Esophagus muscularis mucosa (tissue), 4 donors: Measurements from ENCODE around the gene CACHD1.

Experiments
- EP300 ChIP-seq: sonication (generic); formaldehyde crosslinking; IDR thresholded peaks from one replicate; pipeline ENCODE4 v1.6.1; 2017; ENCODE audit warnings: antibody characterized with exemption
- POLR2A ChIP-seq: fragments of 450-650 bp; IDR thresholded peaks from one replicate; pipeline ENCODE4 v1.6.1; 2017; ENCODE audit warnings: antibody characterized with exemption, moderate library complexity, mild to moderate bottlenecking, low read depth
- TF ChIP-seq, protein P1 (sequence below), 3 experiments: fragments of 200-600 bp in 2 of 3; fragments of 450-650 bp in 1 of 3; sonication (generic) in 2 of 3; IDR thresholded peaks; one replicate each; pipeline ENCODE4 v1.5.1; 2017 to 2019; ENCODE audit warnings: antibody characterized with exemption in 3 of 3, mild to moderate bottlenecking in 2 of 3, moderate library complexity in 1 of 3

DNA sequence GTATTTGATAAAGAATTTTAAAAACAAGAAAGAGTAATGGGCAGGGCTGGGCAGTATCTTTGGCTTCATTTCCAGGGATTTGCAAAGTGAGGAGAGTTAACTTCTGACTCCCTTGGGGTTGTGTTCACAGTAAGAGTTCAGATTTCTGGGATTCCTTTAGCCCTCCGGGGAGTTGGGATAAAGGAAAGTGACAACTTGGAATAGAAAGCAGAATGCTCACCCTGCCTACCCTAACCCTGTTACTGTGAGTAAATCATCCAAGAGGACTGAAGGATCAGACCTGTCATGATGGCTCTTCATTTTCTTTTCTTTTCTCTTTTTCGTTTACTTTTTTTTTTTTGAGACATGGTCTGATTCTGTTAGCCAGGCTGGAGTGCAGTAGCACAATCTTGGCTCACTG is 76.1 kb downstream of the CACHD1 start:
- no peak for TF ChIP-seq POLR2A
- TF ChIP-seq, protein P1, sequence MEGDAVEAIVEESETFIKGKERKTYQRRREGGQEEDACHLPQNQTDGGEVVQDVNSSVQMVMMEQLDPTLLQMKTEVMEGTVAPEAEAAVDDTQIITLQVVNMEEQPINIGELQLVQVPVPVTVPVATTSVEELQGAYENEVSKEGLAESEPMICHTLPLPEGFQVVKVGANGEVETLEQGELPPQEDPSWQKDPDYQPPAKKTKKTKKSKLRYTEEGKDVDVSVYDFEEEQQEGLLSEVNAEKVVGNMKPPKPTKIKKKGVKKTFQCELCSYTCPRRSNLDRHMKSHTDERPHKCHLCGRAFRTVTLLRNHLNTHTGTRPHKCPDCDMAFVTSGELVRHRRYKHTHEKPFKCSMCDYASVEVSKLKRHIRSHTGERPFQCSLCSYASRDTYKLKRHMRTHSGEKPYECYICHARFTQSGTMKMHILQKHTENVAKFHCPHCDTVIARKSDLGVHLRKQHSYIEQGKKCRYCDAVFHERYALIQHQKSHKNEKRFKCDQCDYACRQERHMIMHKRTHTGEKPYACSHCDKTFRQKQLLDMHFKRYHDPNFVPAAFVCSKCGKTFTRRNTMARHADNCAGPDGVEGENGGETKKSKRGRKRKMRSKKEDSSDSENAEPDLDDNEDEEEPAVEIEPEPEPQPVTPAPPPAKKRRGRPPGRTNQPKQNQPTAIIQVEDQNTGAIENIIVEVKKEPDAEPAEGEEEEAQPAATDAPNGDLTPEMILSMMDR (IDR thresholded peaks at IDR 0.05): no peak
- TF ChIP-seq EP300: no peak
